Prostate gland (tissue), 2 donors: Measurements from ENCODE around the gene FAM181B.

ENCODE experiments used
- POLR2AphosphoS5 ChIP-seq: sonication (generic); formaldehyde crosslinking; IDR thresholded peaks from one replicate; pipeline ENCODE4 v1.6.1; 2017; ENCODE audit warnings: antibody characterized with exemption
- TF ChIP-seq, protein P1 (sequence below), 4 experiments: fragments of 200-600 bp in 2 of 4; fragments of 450-650 bp in 2 of 4; sonication (generic) in 2 of 4; IDR thresholded peaks; 1 replicate in 3 of 4; 2 replicates in 1 of 4; pipeline ENCODE4 v1.5.1; 2016 to 2019; ENCODE audit warnings: antibody characterized with exemption in 4 of 4, mild to moderate bottlenecking in 2 of 4, moderate library complexity in 2 of 4

DNA sequence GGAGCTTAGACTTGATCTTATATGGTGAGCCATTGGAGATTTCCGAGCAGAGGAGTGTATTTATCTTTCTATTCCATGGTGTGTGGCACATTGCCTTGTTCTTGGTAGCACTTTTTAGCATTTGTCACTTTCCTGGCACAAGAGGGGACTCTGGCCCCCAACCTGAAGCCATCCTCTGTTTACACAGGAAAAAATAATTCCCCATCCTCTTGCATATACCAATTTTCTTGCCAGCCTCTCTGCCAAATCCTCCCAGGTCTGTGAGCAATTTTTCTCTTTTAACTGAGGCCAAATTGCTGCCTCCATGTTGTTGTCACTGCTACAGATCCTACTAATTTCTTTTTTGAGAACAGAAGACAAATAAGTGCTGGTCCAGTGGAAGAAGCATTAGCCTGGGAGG, 20.3 kb upstream of the FAM181B start:
- TF ChIP-seq, protein P1, sequence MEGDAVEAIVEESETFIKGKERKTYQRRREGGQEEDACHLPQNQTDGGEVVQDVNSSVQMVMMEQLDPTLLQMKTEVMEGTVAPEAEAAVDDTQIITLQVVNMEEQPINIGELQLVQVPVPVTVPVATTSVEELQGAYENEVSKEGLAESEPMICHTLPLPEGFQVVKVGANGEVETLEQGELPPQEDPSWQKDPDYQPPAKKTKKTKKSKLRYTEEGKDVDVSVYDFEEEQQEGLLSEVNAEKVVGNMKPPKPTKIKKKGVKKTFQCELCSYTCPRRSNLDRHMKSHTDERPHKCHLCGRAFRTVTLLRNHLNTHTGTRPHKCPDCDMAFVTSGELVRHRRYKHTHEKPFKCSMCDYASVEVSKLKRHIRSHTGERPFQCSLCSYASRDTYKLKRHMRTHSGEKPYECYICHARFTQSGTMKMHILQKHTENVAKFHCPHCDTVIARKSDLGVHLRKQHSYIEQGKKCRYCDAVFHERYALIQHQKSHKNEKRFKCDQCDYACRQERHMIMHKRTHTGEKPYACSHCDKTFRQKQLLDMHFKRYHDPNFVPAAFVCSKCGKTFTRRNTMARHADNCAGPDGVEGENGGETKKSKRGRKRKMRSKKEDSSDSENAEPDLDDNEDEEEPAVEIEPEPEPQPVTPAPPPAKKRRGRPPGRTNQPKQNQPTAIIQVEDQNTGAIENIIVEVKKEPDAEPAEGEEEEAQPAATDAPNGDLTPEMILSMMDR (IDR thresholded peaks at IDR 0.05): no peak
- TF ChIP-seq POLR2AphosphoS5: no peak
